Measurements from ENCODE around the gene GSE1.

DNA sequence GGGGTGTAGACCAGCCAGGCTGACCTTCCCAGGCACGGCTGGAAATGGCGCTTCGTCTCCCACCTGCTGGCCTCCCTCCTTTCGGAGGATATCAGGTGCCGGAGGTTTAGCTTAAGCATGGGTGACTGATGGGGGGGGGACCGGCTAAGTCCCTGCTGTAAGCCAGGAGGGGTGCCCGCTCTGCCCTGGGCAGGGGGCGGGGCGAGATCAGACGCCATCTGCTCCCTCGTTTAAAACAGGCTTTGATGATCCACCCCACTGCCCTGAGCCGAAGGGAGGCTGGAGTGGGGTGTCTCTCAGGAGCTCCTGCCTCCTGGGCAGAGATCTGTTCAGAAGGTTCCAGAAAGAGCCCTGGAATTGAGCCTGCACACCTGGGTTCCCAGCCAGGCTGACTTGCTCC, 111.8 kb downstream of the GSE1 start:
- TF ChIP-seq, protein P1, sequence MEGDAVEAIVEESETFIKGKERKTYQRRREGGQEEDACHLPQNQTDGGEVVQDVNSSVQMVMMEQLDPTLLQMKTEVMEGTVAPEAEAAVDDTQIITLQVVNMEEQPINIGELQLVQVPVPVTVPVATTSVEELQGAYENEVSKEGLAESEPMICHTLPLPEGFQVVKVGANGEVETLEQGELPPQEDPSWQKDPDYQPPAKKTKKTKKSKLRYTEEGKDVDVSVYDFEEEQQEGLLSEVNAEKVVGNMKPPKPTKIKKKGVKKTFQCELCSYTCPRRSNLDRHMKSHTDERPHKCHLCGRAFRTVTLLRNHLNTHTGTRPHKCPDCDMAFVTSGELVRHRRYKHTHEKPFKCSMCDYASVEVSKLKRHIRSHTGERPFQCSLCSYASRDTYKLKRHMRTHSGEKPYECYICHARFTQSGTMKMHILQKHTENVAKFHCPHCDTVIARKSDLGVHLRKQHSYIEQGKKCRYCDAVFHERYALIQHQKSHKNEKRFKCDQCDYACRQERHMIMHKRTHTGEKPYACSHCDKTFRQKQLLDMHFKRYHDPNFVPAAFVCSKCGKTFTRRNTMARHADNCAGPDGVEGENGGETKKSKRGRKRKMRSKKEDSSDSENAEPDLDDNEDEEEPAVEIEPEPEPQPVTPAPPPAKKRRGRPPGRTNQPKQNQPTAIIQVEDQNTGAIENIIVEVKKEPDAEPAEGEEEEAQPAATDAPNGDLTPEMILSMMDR (IDR thresholded peaks at IDR 0.05): no peak
- no peak for TF ChIP-seq POLR2A (IDR thresholded peaks at IDR 0.05)
